Stimulated activated CD4-positive, alpha-beta T cell treated with anti-CD3 and anti-CD28 coated beads, Interleukin-12 subunit alpha, Interleukin-12 subunit beta, amount 100 ng/mL, for 4 hours (primary cell): ENCODE data around the gene LAMA4.
"Not testable (repeated sequence)": the region's sequence is repeated elsewhere in the genome, so short reads cannot be mapped to it uniquely, and the experiment has no call there.

Source experiments
- DNase-seq: peaks from one replicate; pipeline ENCODE4 v3.0.0-alpha.2; 2020

The LAMA4 gene

DNA sequence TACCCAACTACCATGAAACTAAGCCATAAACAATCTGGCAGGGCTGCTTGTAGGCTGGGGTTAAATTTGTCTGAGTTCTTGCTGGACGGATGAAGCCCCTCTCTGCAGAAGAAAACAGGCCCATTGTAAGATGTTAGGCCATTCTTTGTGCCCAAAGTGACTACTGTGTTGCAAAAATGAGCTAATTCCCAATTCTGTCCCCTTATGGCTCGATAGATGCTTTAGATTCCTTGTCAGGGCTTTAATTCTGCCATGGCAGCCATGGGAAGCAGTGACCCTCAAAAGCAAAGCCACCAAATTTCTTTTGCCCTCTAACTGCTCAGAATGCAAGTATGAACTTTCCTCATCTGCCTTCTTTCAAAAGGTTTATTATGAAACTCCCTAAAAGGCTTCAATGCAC lies 45.2 kb downstream of the LAMA4 start:
- DNase-seq, result no peak

DNA sequence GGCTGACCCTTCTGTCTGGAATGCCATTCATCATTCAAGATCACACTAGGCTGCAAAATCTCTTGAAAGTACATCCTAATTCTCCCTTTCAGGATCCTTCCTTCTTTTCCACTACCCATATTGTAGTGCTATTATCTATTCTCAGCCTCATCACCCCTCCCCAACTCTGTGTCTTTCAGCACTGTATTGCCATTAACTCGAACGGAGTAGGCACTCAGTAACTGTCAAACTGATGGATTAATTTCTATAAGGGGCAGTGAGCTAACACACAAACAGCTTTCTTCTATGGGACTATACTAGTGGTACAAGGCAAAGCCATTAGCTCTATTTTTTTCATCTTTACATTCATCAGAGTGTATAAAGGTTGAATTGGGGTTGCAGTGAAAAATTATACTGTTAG lies 46.6 kb downstream of the LAMA4 start:
- DNase-seq, result no peak

DNA sequence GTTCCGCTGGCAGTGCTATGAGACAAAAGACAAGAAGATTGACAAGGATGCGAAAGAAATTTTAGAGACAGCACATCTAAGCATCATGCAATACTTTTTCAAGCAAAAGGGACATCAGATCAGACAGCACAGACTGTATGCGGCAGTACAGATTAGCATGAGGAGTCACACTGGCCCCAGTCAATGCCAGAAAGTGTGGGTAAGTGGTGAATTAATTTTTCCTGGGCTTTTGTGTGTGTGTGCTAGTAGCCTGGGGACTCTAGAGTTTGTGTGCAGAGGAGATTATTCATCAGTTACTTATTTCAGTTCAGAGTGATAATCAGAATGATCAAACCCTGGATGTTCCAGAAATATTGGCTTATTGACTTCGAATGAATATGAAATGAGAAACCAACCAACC lies 47.2 kb downstream of the LAMA4 start:
- DNase-seq, result no peak

DNA sequence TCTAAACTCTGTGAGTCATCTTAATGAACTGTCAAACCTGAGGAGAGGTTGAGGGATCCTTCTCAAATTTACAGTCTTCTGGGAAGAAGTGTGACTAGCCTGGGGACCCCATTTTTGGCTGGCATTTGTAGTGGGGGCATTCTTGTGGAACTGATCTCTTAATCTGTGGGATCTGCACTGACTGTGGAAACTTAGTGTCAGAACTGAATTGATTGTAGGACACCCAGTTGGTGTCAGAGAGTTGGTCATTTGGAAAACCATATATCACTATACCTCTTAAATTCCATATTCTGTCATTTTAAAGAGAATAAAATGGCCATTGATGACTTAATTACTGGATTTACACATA lies 48.3 kb downstream of the LAMA4 start:
- no peak for DNase-seq

DNA sequence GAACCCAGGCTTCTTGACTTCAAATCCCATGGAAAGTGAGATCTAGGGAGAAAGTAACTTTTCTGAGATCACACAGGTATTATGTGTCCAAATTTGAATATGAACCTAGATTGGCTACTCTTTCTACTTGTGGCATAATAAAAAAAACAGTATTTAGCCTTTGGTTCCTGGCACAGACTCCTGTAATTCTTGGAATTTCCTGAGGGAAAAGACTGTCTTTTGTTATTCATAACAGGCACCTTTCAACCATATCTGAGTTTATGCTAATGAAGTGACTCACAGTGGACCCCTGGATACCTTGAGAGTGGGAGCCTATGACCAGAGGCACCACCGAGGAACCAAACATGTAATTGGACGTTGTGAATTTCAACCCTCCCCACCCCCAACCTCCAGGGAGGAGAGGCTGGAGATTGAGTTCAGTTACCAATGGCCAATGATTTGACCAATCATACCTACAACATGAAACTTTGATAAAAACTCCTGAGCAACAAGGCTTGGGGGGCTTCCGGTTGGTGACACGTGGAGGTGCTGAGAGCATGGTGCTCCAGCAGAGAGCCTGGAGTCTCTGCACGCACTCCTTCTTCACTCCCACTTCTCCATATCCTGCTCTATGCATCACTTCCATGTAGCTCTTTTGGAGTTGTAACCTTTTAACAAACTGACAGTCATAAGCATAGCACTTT lies 48.8 kb downstream of the LAMA4 start:
- DNase-seq, result no peak

DNA sequence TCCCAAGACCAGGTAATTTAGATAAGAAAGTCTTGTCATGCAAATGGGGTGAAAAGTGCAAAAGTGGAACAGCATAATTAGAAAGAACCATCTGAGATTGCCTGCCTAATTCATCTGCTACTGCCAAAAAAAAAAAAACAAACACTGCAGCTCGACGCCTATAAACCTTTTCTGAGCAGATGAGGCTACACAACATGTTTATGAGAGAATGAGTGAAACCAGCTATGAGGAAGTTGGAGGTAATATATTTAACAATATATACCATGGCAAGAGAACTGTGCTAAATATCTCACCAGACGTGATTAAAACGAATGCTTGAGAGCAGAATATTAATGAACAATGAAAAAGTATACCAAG lies 50.0 kb downstream of the LAMA4 start:
- no peak for DNase-seq

DNA sequence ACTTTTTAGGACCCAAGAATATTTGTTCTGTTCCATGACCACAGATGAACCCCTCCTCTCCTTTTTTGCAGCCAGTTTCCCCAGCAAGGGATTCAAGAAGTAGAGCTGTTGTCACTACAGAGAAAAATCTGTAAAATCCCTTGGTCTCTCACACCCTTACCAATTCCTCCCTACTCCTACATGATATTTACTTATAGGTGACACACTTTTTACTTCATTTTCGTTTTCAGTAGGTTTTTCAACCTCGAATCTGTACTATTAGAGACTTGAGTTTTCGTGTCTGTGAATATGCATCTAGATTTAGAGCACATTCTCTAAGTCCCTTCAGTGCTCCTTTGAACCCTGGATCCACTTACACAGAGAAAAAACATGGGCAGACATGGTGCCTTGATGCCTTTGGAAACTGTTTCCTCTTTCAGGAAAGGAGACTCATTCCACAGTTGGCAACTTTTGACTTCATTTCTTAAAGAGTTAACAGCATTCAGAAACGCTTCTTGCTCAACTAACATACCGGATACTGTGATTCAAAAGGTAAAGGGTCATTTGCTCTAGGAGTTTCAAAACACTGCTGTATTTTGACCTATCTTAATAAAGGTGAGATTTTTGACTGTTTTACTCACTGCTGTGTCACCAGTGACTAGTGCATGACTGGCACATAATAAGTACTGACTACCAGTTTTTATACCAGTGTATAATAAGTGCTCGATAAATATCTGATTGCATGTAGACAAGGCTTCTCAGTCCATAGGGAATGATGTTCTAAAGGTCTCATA lies 50.6 kb downstream of the LAMA4 start:
- no peak for DNase-seq

DNA sequence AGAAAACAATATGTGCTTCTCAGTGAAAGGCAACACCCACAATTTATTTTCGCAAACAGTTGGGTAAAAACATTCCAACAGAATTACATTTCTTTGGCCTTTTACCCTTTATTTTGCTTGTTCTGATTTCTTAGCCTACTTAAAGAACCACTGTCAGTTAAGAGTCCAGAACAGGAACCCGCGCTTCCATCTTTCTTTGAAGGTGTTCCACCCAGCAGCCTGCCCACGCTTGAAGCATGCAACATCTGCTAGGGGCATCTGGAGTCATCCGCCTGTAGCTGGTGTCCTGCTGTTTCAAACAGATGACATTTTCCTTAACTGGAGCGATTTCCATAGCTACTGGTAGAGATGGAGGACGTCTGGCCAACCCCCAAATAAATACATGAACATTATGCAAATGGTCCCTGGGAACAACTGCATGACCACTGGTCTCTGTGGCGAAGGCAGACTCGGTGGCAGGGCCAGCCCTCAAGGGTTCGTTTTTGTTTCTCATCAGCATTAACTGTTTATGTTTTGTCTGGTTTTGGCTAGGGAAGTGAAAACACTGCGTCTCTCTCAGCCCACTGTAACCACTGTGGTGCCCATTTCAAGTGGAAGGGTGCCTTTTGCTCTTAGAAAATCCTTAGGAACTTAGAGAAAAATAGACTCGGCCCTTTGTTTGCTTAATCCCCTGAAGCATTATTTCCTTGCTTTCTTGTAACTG lies 51.6 kb downstream of the LAMA4 start:
- no peak for DNase-seq

DNA sequence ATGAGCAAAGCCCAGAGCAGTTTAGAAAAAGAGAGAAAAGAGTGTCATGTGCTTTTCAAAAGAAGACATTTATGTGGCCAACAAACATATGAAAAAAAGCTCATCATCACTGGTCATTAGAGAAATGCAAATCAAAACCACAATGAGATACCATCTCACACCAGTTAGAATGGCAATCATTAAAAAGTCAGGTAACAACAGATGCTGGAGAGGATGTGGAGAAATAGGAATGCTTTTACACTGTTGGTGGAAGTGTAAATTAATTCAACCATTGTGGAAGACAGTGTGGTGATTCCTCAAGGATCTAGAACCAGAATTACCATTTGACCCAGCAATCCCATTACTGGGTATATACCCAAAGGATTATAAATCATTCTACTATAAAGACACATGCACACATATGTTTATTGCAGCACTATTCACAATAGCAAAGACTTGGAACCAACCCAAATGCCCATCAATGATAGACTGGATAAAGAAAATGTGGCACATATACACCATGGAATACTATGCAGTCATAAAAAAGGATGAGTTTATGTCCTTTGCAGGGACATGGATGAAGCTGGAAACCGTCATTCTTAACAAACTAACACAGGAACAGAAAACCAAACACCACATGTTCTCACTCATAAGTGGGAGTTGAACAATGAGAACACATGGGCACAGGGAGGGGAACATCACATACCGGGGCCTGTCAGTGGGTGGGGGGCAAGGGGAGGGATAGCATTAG lies 54.0 kb downstream of the LAMA4 start:
- DNase-seq, result not testable (repeated sequence)

DNA sequence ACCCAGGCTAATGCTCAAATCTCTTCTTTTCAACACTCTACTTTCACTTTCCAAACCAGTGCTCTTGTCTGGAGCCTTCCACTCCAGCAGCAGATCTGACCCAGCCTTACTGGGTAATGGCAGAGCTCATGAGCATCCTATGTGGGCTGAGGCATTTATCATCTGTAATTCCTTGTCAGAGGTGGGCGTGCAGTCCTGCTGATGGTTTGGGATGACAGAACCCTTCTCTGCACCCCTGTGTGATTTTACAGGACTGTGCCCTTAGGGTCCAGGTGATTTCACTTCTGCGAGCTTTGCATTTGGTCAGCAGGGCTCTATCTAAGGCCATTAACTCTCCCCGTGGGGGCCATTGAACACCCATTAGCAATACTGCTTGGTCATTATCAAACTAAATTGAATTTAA lies 55.4 kb downstream of the LAMA4 start:
- no peak for DNase-seq

DNA sequence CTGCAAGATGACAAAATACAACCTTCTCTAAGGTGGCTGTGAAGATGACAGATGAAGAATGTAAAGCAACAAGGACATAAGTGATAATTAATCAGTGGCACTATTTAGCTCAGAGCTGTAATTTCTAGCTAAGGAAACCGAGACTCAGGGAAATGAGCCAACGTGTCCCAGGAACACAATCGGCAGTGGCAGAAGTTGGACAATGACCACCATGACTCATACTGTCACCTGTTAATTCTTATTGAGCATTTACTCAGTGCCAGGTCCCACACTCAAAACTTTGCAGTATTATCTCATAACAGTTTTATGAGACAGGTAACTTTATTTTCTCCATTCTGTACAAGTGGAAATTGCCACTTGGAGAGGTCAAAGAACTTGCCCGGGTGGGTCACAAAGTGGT lies 55.8 kb downstream of the LAMA4 start:
- DNase-seq, result no peak

DNA sequence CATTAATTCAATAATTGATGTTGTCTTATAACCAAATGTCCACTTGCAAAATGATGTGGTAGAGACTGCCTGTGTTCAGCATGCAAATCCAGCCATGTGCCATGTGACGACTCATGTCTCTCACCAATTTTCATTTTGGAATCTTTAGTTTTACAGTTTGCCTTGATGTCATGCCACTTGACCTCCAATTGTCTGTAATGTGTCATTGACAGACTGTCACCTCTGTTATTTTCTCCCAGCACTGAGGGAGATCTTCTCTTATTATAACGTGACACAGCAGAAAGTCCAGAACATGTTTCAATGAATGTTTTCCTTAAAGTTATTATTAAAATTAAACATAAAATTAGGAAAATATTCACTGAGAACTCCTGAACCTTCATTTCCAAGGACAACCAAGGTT lies 56.7 kb downstream of the LAMA4 start:
- no peak for DNase-seq

DNA sequence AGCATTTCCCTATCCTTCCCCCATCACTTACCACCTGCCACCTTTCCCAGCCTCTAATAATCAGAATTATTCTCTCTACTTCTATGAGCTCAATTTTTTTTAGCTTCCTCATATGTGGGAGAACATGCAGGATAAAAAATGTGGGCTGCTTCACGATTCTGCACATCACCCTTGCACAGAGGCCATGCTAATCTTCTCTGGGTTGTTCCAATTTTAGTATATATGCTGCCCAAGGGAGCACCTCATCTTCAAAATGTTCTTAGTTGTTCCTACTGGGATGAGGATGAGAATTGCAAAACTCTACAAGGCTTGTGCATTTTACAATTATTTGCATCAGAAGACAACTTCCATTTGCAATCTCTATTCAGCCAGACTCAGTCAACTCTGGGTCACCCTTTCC lies 58.1 kb downstream of the LAMA4 start:
- DNase-seq, result no peak

DNA sequence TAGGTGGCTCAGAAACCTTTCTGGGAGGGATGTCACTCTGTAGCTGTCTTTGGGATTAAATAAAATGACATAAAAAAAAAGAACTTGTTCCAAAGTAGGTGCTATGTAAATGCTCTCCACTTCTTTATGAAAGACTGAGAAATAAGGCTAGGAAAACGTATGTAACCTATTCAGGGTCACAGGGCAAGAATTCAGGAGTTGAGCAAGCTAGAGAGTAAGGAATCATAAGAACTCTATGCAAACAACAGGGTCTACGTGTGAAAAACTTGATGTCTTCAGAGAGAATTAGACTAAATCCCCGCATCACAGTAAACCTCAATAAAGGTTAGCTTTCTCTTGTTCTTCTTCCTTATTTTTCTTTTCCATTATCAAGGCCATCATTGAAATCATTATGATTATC lies 59.2 kb downstream of the LAMA4 start:
- DNase-seq, result no peak

DNA sequence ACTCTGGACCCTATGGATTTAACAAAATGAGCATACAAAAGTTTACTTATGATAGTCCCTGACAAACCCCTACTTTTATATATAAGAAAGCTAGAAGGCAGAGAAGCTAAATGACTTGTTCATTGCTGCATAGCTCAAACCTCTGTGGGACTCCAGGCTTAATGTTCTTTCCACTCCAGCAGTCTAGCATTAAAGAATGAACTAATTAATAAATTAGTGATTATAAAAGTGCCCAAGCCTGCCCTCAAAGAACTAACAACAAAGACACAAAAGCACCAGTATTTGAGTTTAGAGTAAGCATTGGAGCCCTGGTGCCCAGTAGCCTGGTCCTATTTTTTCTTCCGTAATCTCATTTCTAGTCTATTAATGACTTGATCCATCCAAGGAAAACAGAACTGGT lies 59.9 kb downstream of the LAMA4 start:
- DNase-seq, result no peak

DNA sequence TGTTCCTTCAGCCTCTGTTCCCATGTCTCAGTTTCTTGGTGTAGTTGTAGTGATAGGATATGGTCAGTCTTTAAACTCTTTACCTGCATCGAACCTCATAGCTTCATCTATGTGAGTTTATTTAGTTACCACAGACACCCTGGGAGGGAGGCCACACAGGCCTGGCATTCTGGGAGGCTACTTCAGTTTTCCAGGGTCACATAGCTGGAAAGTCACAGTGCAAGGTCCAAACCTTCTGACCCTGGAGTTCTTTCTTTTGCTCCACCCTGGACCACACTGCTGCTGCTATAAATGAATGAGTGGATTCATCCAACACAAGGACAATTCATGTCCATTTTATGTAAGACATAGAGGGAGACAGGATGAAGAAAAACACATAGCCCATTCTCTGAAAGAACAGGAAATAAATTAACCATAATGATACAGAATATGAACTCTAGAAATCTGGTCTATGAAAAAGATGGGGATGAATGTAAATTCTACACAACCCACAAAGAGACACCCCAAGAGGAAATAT lies 60.8 kb downstream of the LAMA4 start:
- no peak for DNase-seq

DNA sequence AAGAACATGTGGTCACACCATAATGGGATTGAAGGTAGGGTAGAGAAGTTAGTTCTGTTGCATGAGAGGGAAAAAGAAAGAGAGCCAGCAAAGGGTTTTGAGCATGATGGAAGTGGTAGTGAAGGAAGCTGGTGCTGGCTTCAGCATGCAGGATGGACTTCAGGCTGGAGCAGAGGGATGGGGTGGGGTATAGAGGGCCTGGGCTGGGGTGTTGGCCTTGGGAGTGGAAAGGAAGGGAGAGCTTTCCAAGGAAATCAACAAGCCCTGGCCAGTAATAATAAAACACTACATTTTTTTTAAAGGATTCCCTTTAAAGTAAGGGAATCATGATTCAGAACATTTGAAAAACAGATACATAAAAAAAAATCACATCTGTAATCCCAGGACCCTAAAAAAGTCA lies 61.2 kb downstream of the LAMA4 start:
- DNase-seq, result no peak

DNA sequence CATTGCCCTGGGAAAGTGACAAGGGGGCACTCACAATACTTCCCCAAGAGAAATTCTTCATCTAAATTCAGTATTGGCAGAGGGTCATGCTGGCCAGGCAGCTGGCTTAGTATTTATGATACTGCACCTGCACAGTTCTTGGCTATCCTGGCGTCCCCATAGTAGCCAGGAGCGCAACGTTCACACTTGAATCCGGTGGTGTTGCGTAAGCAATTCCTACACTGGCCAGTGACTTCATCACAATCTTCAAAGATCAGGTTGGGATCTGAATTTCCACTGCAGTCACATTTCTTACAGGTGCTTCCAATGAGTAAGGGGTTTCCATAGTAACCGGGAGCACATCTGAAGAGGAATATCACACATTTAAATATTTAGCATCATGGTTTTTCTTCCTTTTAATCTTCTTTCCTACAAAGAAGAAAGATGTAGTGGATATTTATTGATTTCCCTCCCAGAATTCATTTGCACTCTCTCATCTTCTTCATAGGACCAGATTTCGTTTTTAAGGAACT lies 62.8 kb downstream of the LAMA4 start:
- no peak for DNase-seq

DNA sequence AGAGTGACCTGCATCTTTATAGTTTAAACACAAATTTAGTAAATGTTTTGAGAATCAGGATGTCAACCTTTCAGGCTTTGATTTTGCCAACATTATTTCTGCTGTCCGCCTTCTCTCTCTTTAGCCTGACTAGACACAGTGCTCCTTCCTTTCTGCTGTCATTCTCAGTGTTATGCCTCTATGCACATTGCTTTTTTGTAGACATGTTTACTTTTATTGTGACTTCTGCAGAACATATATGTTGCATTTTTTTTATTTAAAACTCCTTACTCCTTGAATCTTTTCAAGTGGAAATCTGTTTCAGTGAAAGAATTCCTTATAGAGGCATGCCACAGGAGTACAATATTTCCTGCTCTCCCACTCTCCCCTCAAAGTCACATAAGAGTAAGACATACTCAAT lies 64.2 kb downstream of the LAMA4 start:
- DNase-seq, result no peak

DNA sequence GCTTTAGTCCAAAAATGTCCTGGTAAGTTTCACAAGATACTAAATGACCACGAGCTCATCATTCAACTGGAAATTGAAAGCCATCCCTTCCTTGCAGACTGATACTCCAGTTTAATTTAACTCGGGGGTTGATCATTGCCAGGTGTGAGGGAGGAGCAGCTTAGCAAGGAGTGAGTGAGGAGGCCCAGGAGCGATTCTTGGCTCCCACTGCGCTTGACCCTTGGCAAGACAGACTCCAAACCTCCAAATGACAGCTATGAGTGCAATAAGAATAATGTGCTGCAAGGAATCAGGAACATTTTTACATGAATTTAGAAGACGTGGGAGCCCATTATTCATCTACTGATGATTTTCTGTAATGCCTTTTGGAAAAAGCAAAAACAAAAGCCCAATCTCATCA lies 64.9 kb downstream of the LAMA4 start:
- DNase-seq, result no peak

DNA sequence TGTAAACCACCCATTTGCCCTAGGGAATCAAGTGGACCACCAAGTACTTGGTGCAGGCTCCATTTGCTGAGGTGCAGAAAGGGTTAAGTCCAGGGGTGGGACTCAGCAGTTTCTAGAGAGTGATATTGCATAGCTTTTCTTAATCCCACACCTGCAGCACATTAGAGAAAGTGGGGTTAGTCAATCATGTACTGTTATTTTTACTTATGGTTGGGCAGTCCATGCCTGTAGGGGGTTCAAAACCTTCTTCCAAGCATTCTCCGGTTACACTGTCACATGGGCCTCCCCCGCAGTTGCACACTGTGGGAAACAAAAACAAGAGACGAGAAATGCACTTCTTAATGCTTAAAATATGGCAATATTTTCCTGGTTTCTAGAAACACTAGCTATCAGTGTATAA lies 65.5 kb downstream of the LAMA4 start:
- no peak for DNase-seq

DNA sequence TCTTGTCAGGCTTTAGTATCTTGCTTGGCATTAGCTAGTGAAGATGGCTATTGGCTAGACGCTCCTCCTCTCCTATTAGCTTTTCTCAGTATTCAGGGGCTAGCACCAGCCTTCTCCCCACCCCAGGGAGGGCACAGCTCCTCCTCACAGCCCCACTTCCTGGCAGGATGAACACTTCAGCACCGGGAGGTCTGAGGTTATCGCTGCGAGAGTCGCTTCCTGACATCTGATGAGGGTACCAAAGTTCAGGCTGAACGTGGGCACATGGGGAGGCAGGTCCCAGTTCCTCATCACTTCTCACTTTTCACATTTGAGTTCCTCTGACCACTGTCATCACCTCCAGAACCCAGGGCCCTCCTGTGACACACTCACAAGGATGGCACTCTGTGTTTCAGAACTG lies 66.6 kb downstream of the LAMA4 start:
- no peak for DNase-seq

DNA sequence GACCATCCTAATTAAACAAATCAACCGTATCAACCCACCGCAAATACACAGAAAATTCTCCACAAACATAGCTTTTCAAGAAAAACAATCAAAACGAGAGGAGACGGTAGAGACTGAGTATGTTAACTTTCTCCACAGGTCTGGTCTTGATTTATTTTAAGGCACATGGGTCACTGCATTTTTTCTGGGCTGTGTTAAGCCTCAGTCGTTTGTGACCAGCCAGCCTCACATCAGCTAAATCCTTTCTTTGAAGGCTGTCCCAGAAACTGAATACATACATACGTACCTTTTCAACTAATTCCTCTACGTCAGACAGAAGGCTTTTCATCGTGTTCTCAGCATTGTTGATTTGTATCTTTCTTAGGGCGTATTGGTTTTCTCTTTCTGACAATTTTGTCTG lies 69.4 kb downstream of the LAMA4 start:
- DNase-seq, result no peak
